Body of pancreas (tissue), 4 donors: ENCODE data around the gene PMCH. TPM values are rescaled to one million over a fixed set of nuclear protein-coding genes. Genes with fewer than 3 reads are reported as not detected.

ENCODE experiments used
- ATAC-seq: fragments of 150-250 bp; one replicate; pipeline ENCODE4 v1.9.1; 2016
- DNase-seq, 4 donors: peaks; one replicate each; pipeline ENCODE4 v3.0.0-alpha.2; 2019
- H3K27ac ChIP-seq, 4 donors: fragments of 200-600 bp; sonication (generic); 1 replicate in 3 of 4; 2 replicates in 1 of 4; pipeline versions ENCODE4 v1.5.1 to v1.6.1; 2016 to 2019; ENCODE audit warnings: mild to moderate bottlenecking in 1 of 4, mixed read lengths in 1 of 4, moderate library complexity in 1 of 4
- H3K27me3 ChIP-seq, 2 donors: fragments of 200-600 bp; sonication (generic); one replicate each; pipeline ENCODE4 v1.6.0; 2016; ENCODE audit warnings: mild to moderate bottlenecking in 1 of 2
- H3K36me3 ChIP-seq, 2 donors: fragments of 200-600 bp; sonication (generic); replicated peaks in 1 of 2; 2 replicates each; pipeline ENCODE4 v1.5.1; 2016; ENCODE audit warnings: low read depth in 2 of 2; ENCODE audit not compliant: insufficient read depth in 1 of 2
- H3K4me1 ChIP-seq: fragments of 200-600 bp; sonication (generic); one replicate; pipeline ENCODE4 v1.6.0; 2016
- H3K4me3 ChIP-seq, 2 donors: fragments of 200-600 bp; sonication (generic); 1 replicate in 1 of 2; 2 replicates in 1 of 2; pipeline ENCODE4 v1.5.1; 2016 to 2019
- H3K9me3 ChIP-seq, 3 donors: fragments of 200-600 bp; sonication (generic); 1 replicate in 2 of 3; 2 replicates in 1 of 3; pipeline ENCODE4 v1.5.1; 2016
- CTCF ChIP-seq, 7 experiments: fragments of 450-650 bp in 4 of 7; fragments of 200-600 bp in 3 of 7; sonication (generic) in 3 of 7; IDR thresholded peaks; one replicate each; pipeline ENCODE4 v1.5.1; 2016 to 2019; ENCODE audit warnings: antibody characterized with exemption in 7 of 7
- POLR2A ChIP-seq, 3 donors: fragments of 450-650 bp; IDR thresholded peaks; one replicate each; pipeline ENCODE4 v1.6.1; 2016; ENCODE audit warnings: antibody characterized with exemption in 3 of 3, mild to moderate bottlenecking in 2 of 3
- WGBS, 2 donors: methylation state at CpG; one replicate each; pipeline ENCODE4 v1.1.5; 2017; 5-methylcytosine and 5-hydroxymethylcytosine counted together
- intact Hi-C: fragments of 100-400 bp; cut with DNase I; formaldehyde crosslinking; loops from one replicate; pipeline ENCODE4 v1.15.1; 2023
- total RNA-seq, 2 donors: library from RNA; depleted of rRNA; stranded (reverse); fragments of >200 nt; gene quantifications; one replicate each; pipeline ENCODE4 v1.1.0, GENCODE V29; 2016

The PMCH gene
- total RNA-seq, 2 donors from 2014 or later = not detected

DNA sequence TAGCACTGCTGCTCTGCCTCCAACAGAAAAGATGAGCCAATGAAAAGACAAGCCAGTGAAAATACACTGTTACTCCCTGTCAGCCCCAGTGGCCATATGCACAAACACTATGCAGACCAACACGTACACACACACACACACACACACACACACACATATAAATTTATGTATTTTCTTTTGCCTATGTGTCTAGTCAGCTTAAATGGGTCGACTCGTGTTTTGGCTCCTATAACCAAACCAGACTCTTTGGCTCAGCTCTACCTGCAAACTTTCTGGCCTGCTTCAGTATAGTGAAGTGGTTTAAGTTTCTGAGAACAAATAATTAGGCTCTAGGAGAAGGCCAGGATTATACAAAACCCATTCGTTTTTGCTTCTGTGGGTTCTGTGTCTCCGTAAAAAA is 30.3 kb upstream of the PMCH start:
- DNase-seq (no peak), ATAC-seq (no peak)
- Histone ChIP-seq H3K27me3 (no peaks in the 10 kb centered on the region), H3K27ac (no peak overlapping the region), H3K9me3 (no peaks in the 10 kb centered on the region), H3K4me1 (no peaks in the 10 kb centered on the region), H3K4me3 (no peak overlapping the region), H3K36me3 (no peaks in the 10 kb centered on the region)
- WGBS, 2 donors = 59 to 61% methylated on average over 5 of the region's 5 CpGs
- intact Hi-C loops = no loop called here
- TF ChIP-seq POLR2A (IDR thresholded peaks at IDR 0.05) = no peak
- TF ChIP-seq CTCF (IDR thresholded peaks at IDR 0.05) = no peak

- DNase-seq = no peak
- TF ChIP-seq CTCF (IDR thresholded peaks at IDR 0.05) (no peak), POLR2A (IDR thresholded peaks at IDR 0.05) (no peak)
- Histone ChIP-seq H3K4me1 (no peaks in the 10 kb centered on the region), H3K36me3 (no peaks in the 10 kb centered on the region), H3K4me3 (no peak overlapping the region), H3K27me3 (no peaks in the 10 kb centered on the region), H3K9me3 (no peaks in the 10 kb centered on the region), H3K27ac (no peak overlapping the region)
- no peak for ATAC-seq
- intact Hi-C loops = no loop called here
These were observed 23.1 kb upstream of the PMCH start for GRCh38 chr12:102220736-102221135.

DNA sequence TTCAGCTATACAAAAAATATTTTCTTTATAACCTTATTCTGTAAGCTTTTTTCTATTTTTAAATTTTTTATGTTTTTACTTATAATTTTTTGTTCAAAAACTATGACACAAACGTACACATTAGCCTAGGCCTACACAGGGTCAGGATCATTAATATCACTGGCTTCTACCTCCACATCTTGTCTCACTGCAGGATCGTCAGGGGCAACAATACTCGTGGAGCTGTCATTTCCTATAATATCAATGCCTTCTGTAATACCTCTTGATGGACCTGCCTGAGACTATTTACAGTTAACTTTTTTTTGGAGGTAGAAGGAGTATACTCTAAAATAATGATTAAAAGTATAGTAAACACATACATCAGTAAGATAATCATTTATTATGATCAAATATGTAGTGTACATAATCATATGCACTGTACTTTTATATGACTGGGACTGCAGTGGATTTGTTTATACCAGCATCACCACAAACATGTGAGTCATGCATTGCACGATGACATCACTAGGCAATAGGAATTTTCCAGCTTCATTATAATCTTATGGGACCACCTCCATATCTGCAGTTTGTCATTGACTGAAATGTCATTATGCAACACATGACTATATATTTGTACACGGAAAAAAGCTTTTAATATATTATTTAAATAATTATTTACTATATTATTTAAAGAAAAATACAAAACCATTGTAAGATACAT is 18.5 kb upstream of the PMCH start:
- Histone ChIP-seq H3K4me1 (no peaks in the 10 kb centered on the region), H3K4me3 (no peak overlapping the region), H3K9me3 (no peaks in the 10 kb centered on the region), H3K36me3 (no peaks in the 10 kb centered on the region), H3K27ac (no peak overlapping the region), H3K27me3 (no peaks in the 10 kb centered on the region)
- ATAC-seq = no peak
- no peak for DNase-seq
- 69 to 71% methylated on average over 5 of the region's 5 CpGs for WGBS, 2 donors
- intact Hi-C loops = no loop called here
- no peak for TF ChIP-seq CTCF (IDR thresholded peaks at IDR 0.05)
- no peak for TF ChIP-seq POLR2A (IDR thresholded peaks at IDR 0.05)

GRCh38 chr12:102204025-102204424 is 6.4 kb upstream of the PMCH start:
- Histone ChIP-seq H3K4me3 (no peak overlapping the region), H3K27me3 (no peaks in the 10 kb centered on the region), H3K27ac (no peak overlapping the region), H3K36me3 (no peaks in the 10 kb centered on the region), H3K9me3 (no peaks in the 10 kb centered on the region), H3K4me1 (no peaks in the 10 kb centered on the region)
- intact Hi-C loops = no loop called here
- DNase-seq (no peak), ATAC-seq (no peak)
- TF ChIP-seq CTCF (IDR thresholded peaks at IDR 0.05) = no peak
- no peak for TF ChIP-seq POLR2A (IDR thresholded peaks at IDR 0.05)
- 92 to 98% methylated on average over 2 of the region's 2 CpGs for WGBS, 2 donors

DNA sequence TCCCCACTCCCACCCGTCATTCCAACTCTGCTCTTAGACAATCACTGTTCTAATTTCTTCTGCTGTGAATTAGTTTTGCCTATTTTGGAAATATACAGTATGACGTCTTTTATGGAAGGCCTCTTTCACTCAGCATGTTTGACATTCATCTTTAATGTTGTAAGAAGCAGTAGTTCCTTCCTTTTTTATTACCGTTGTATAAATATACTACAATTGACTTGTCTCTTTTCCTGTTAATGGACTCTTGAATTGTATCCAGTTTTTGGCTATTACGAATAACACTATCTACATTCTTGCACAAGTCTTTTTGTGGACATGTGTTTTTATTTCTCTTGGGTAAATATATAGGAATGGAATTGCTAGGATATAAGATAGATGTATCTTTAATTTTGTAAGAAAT is 4.9 kb upstream of the PMCH start:
- H3K27ac ChIP-seq = no peak overlapping the region
- H3K9me3 ChIP-seq = no peaks in the 10 kb centered on the region
- H3K4me3 ChIP-seq = no peak overlapping the region
- H3K27me3 ChIP-seq = no peaks in the 10 kb centered on the region
- H3K36me3 ChIP-seq = no peaks in the 10 kb centered on the region
- ATAC-seq (no peak), DNase-seq (no peak)
- no peaks in the 10 kb centered on the region for H3K4me1 ChIP-seq
- intact Hi-C loops = no loop called here
- 79 to 80% methylated on average over 4 of the region's 4 CpGs for WGBS, 2 donors
- TF ChIP-seq POLR2A (IDR thresholded peaks at IDR 0.05) (no peak), CTCF (IDR thresholded peaks at IDR 0.05) (no peak)
